H4 (cell line): ENCODE data around the gene ZNF366. TPM values are rescaled to one million over a fixed set of nuclear protein-coding genes. Genes with fewer than 3 reads are reported as not detected.
A peak's percentile ranks its signal among the peaks of the same experiment; 100 is the strongest.

Experiments used
- DNase-seq: peaks from one replicate; pipeline ENCODE4 v3.0.0-alpha.2; 2015; ENCODE audit warnings: low spot score
- total RNA-seq: library from RNA; depleted of rRNA; stranded (reverse); fragments of >200 nt; shearing (Covaris generic); gene quantifications from 2 replicates; pipeline ENCODE4 v1.2.3, GENCODE V29; 2014

ZNF366 gene
- total RNA-seq, 1 experiment from 2014 or later, result not detected

DNA sequence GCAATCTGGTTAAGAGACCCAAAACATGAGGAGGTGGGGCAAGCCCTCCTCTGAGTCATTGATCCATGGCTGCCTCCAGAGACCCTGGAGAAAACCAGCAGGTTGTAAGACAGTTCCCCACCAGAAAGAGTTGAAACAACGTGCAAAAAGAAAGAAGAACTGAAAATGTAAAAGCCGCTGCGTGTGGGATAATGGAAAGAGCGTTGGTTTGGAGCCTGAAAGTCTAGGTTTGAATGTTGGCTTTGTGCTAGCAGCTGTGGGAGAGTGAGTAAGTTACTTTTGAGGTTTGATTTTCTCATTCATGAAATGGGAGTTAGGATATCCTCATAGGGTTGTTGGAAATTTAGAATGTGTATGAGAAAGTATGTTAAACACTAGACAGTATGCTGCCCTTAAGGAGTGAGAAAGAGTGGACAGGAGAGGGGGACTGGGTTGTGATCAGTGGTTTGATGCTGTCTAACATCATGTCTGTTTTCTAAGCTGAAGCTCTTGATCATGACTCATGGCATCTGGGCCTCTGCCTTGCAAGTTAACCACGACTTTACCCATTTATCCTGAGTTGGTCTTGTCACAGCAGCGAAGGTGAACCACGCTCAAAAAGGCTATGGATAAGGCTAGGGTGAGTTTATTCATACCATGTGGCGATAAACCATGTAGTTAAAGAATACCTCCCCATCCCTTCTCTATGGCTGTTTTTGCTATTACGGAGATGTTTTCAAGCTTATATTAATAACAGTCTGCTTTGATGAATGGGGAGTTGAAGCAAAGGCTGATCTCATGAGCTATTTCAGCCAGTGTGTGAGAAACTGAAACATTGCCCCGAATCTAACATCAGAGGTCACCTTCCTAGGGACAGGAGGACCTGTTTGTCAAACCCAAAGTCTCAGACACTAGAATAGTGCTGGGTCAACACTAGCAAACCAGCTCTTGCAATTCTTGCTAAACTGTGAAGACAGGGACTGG lies 41.3 kb downstream of the ZNF366 start:
- DNase-seq, result no peak

DNA sequence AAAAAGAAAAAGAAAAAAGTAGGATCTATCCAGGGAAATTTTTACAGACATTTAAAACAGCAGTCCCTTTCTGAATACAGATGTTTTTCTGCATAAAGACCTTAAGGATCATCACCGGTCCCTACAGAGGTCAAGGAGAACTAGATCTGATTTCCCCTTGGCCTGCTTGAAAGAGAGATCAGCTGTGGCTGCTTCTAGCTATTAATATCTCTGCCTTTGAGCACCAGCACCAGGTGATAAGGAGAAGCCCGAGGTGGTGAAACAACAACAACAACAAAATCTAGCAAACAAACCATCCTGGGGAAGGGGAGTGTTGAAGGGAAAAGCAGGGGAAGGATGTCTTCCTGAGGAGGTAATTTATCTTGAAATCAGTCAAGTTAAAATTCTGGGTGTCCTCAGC lies 42.1 kb downstream of the ZNF366 start:
- DNase-seq, result no peak

GRCh38 chr5:72464071-72464470 lies 43.1 kb downstream of the ZNF366 start:
- DNase-seq, result no peak

DNA sequence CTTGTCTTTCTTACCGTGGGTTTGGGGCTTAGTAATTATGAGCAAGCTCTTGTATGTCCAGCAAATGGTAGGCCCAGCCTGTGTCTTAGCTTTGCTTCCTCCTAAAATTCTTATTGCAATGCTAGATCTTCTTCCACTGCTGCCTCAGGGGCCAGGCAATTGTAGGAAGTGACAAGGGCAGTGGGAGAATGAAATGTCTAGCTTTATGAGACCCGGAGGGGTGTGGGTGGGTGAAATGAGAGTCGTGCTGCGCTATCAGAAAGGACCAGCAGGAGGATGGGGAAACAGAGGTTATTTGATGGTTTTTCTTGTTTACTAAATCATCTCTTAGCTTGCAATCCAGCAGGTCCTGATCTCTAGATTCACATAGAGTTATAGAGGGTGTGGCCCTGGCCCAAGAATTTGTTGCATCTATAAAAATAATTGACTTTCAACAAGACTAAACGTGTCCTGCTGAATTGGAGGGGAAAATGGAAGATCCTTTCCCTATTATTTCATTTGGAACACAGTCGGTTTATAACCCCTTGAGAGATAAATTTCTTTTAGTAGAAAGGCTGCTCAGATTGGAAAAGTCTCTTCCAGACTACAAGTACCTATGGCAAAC lies 43.7 kb downstream of the ZNF366 start:
- no peak for DNase-seq

DNA sequence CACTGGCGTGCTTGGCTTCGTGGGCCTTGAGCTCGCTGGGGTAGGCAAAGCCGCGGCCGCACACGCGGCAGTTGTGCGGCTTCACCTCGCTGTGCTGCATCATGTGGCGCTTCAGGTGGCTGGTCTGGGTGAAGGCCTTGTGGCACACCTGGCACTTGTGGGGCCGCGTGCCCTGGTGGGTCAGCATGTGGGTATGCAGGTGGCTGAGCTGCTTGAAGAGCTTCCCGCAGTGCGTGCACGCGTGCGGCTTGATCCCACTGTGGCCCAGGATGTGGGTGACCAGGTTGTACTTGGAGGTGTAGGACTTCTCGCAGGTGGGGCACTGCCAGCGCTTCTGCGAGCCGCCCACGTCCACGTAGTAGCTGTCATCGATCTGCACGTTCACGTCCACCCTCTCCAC lies 46.8 kb downstream of the ZNF366 start:
- no peak for DNase-seq

DNA sequence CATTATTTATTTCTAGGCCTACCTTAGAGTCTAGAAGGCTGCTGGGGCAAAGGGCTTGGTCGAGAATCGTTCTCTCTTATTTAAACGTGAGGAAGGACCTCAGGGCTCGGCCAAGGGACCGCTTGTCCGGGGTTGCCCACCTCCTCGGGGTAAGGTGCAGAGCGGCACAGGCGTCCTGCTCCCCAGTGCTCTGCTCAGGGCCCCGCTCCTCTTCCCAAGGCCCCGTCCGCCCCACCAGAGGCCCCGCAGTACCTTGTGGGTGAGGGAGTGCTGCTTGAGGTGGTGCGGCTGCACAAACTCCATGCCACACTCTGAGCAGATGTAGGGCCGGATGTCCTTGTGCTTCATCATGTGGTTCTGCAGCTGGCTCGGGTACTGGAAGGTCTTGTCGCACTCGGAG lies 47.3 kb downstream of the ZNF366 start:
- no peak for DNase-seq

DNA sequence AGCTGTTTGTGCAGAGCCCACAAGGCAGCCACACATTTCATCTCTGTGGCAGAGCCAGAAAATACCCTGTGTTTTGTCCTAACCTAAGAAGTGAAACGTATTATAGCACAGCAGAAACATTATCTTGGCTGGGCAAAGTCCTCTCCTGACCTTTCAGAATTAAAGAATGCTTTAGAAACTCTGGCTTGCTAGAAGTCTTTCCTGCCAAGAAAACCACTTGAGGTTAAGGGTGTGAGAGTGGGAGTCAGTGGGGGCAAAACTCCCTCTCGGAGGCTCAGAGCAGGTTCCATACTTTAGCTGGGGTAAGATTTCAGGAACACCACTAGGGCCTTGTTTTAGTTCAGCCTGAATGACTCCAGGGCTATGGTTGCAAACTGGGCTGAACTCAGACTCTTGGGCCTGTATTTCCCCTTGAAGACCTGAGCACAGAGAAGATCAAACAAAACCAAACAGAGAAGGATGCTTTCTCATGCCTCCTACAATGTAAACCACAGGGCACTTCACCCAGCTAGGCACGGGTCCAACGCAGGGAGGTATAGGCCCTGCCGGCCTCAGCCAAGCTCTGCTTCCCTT lies 48.0 kb downstream of the ZNF366 start:
- DNase-seq, result no peak

DNA sequence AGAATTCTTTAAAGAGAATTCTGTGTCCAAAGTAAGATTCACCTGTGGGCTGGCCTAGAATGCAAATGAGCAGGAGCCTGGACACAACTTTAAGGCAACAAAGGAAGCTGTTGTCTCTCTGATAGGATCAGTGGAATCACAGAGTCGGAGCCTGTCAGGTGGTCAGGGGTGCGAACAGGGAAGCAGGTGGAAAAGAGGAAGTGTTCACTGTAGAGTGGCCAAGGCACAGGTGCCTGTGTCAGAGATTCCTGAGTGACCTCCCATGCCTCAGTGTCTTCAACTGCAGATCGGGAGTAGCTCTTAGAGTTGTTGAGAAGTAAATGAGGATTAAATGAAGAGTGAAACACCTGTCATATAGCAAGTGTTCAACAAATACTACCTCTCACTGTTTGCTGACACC lies 48.8 kb downstream of the ZNF366 start:
- no peak for DNase-seq

GRCh38 chr5:72457491-72457890 lies 49.7 kb downstream of the ZNF366 start:
- DNase-seq, result no peak

DNA sequence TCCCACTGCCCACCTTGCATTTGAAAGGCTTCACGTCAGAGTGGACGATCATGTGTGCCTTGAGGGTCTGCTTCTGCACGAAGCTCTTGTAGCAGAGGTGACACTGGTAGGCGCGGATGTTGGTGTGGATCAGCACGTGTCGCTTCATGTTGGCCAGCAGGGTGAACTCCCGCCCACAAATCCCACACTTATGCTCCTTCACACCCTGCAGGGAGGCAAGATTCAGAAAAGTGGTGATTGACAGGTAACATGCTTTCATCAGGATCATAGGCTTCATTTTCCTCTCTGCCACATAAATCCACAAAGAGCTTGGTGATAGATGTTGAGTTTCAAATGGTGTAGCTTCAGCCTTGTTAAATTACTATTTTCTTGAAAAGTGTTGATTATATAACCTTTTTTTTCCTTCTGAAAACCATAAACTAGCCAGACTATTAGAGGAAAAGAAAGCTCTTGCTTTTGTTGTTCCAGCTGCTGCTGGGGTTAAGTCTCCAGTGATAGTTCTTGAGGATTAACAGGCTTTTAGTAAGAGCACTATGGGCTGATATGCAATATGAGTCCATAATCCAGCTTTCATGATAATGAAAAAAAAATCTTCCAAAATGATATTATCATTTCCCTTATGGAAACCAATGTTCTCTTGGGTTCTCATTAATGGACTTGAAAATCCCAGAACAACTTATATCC lies 50.7 kb downstream of the ZNF366 start:
- DNase-seq, result no peak

GRCh38 chr5:72455476-72455875 lies 51.7 kb downstream of the ZNF366 start:
- DNase-seq, result no peak

DNA sequence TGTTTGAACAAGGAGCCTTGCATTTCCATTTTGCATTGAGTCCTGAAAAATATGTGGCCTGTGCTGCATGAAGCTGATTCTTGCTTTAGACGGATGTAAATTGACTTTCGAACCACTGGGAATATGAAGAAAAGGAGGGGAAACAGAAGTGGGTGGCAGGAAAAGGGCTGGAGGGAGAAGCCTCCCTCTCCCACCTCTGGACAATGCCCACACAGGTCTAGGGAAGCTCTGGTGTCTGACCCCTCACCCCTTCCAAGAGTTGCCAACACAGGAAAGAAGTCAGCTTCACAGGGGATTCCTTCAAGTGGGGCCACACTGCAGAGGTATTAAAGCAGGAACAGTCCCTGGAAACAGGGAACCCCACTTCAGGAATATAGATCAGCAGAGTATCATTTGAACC lies 52.2 kb downstream of the ZNF366 start:
- DNase-seq, result no peak

DNA sequence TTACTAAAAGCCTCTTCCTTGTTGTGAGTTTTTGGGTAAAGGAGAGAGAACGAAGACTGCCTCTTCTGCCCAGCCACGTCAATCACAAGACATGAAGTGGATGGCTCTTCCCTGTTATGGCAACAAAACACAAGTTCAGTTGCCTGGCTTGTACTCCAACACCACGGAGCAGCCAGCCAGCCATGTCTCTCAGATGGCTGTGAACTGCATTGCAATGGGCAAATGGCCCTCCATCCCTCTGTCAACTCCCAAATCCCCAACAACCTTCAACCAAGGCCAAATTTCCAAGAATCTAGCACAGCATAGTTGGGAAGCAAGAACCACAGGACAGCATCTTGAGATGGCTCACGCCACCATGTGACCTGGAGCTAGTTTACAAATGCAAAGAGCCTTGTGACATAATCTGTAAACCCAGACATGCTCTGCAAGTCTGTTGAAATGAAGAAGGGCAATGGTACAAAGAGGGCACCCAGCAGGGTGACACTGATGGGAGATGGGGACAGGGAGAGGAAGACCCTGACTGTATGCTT lies 53.9 kb downstream of the ZNF366 start:
- no peak for DNase-seq

- peak; percentile 36 for DNase-seq
Observed at GRCh38 chr5:72452515-72453245, 54.5 kb downstream of the ZNF366 start.

DNA sequence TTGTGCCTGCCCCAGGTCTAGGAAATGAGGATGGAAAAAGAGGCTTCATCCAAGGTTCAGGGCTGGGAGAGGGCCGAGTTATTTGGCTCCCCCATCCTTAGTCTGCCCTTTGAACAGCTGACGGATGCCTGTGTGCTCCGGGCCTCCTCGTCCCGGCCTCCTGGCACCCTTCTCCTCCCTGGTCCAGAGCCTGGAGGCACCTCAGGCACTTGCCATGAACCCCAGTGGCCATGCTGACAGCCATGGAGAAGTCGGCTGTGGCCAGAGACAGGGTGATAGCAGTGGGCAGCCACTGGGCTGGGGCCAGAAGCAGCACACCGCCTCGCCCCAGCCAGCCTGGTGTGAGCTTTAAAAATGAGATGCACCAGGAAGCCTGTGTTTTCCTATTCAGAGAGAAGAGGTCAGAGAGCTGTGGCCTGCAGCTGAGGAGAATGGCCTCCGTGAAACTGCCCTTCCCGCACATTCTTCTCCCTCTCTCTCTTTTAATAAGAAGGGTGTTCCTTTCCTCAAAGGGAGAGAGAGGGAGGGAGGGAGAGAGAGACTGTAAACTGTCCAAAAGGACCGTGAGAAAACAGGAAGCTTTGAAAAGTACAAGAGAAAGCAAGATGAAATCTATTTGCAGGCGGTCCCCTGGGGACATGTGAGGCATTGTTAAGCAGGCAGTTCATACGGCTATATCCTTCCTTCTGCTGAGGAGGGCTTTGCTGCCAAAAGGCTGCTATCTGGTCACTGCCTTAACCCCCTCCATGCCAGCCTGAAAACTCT lies 55.3 kb downstream of the ZNF366 start:
- DNase-seq, result peak; percentile 26

- DNase-seq, result no peak
Observed at GRCh38 chr5:72448368-72448767, 58.8 kb downstream of the ZNF366 start.

- no peak for DNase-seq
Observed at GRCh38 chr5:72447751-72448150, 59.5 kb downstream of the ZNF366 start.

- no peak for DNase-seq
Observed at GRCh38 chr5:72445969-72446368, 61.2 kb downstream of the ZNF366 start.

DNA sequence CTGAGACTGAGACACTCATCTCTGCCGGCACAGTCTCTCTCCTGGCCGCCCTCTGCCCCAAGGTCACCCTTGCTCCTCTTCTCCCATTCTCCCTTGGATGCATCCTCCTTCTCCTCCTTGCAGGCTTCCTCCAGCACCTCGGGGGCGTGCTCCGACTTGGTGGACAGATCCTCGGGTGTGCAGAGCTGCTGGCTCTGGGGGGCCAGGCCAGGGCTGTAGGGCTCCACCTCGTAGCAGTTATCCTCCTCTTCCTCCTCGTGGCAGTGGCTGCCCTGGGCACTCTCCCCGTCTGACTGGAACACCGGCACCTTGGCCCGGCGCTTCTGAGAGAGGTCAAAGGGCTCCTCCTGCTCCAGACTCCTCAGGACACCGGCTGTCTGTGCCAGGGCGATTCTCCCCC lies 63.3 kb downstream of the ZNF366 start:
- DNase-seq, result no peak

GRCh38 chr5:72441862-72442540 lies 65.2 kb downstream of the ZNF366 start:
- peak; percentile 65 for DNase-seq
